K562 (cell line): ENCODE results near the gene FGGY. TPM values are rescaled to one million over a fixed set of nuclear protein-coding genes. Genes with fewer than 3 reads are reported as not detected.

ENCODE experiments used
- ATF2 ChIP-seq: sonication (generic); formaldehyde crosslinking; IDR thresholded peaks from 2 replicates; pipeline ENCODE4 v1.8.1; 2022; ENCODE audit warnings: missing genetic modification reagents
- BRCA1 ChIP-seq, 2 experiments: fragments of 450-650 bp in 1 of 2; sonication (generic) in 1 of 2; formaldehyde crosslinking in 1 of 2; IDR thresholded peaks; 2 replicates each; pipeline versions ENCODE4 v1.5.0 to v1.6.1; 2017 to 2020; ENCODE audit warnings: mild to moderate bottlenecking in 1 of 2, missing genetic modification reagents in 1 of 2
- CREM ChIP-seq: IDR thresholded peaks from 2 replicates; pipeline ENCODE4 v1.6.1; 2014; ENCODE audit warnings: antibody characterized with exemption, low read depth
- E2F6 ChIP-seq, 2 experiments: IDR thresholded peaks; 2 replicates each; pipeline ENCODE4 v1.6.1; 2011; ENCODE audit warnings: borderline replicate concordance in 1 of 2, control low read depth in 1 of 2, low read depth in 1 of 2, low read length in 1 of 2, mild to moderate bottlenecking in 1 of 2, mixed read lengths in 1 of 2, moderate library complexity in 1 of 2; ENCODE audit not compliant: insufficient read depth in 1 of 2, insufficient read length in 1 of 2, poor library complexity in 1 of 2, severe bottlenecking in 1 of 2; ENCODE audit errors: extremely low read depth in 1 of 2
- EP400 ChIP-seq: fragments of 450-650 bp; IDR thresholded peaks from 2 replicates; pipeline ENCODE4 v1.6.1; 2017; ENCODE audit warnings: antibody characterized with exemption, mild to moderate bottlenecking, moderate library complexity
- FOXJ2 ChIP-seq: fragments of 200-800 bp; sonication (Bioruptor generic); IDR thresholded peaks from 2 replicates; pipeline ENCODE4 v1.6.1; 2016; ENCODE audit warnings: missing genetic modification characterization, missing compliant biosample characterization
- GABPB1 ChIP-seq: sonication (generic); formaldehyde crosslinking; IDR thresholded peaks from 2 replicates; pipeline ENCODE4 v1.8.0; 2022; ENCODE audit warnings: mild to moderate bottlenecking, missing genetic modification reagents
- NFATC3 ChIP-seq: fragments of 450-650 bp; IDR thresholded peaks from 2 replicates; pipeline ENCODE4 v1.6.1; 2017; ENCODE audit warnings: mild to moderate bottlenecking
- NKRF ChIP-seq: fragments of 450-650 bp; IDR thresholded peaks from 2 replicates; pipeline ENCODE4 v1.6.1; 2016; ENCODE audit warnings: borderline replicate concordance
- PRPF4 ChIP-seq: fragments of 200-400 bp; formaldehyde crosslinking; IDR thresholded peaks from one replicate; pipeline ENCODE4 v1.6.1; 2017; ENCODE audit warnings: low read length, low read depth, mild to moderate bottlenecking; ENCODE audit not compliant: insufficient read depth, poor library complexity, severe bottlenecking
- TRIM24 ChIP-seq, 2 experiments: fragments of 450-650 bp; IDR thresholded peaks; 2 replicates each; pipeline ENCODE4 v1.6.1; 2016
- ZFPM2 ChIP-seq: fragments of 250-450 bp; sonication (Bioruptor Pico); IDR thresholded peaks from 2 replicates; pipeline ENCODE4 v1.5.1; 2022; ENCODE audit warnings: mild to moderate bottlenecking
- ZKSCAN8 ChIP-seq: fragments of 200-800 bp; sonication (Bioruptor generic); IDR thresholded peaks from 2 replicates; pipeline ENCODE4 v1.6.1; 2016; ENCODE audit warnings: missing genetic modification characterization, missing compliant biosample characterization
- ZNF197 ChIP-seq: fragments of 200-800 bp; sonication (Bioruptor generic); IDR thresholded peaks from 2 replicates; pipeline ENCODE4 v1.6.1; 2016; ENCODE audit warnings: low read depth, missing genetic modification characterization, missing compliant biosample characterization
- ZNF354B ChIP-seq: fragments of 250-450 bp; sonication (Bioruptor Pico); IDR thresholded peaks from 2 replicates; pipeline ENCODE4 v1.4.0; 2020
- polyA plus RNA-seq, 8 experiments: library from polyadenylated mRNA; depleted of rRNA in 4 of 8; stranded (reverse) in 5 of 8; unstranded in 3 of 8; fragments of >200 nt; fragmentation: Nextera tagmentation in 2 of 8; fragmentation: Illumina TruSeq in 1 of 8; extraction: Ambion mirVana in 2 of 8; extraction: Trizol in 1 of 8; gene quantifications; 2 replicates each; pipeline versions ENCODE4 v1.2.1 to v1.2.3, GENCODE V29; 2011 to 2014; ENCODE audit warnings: inconsistent platforms in 1 of 8, missing spikeins in 1 of 8
- total RNA-seq, 7 experiments: library from RNA; depleted of rRNA in 6 of 7; stranded (reverse); fragments of >200 nt in 6 of 7; fragmentation: Illumina TruSeq in 2 of 7; extraction: Trizol in 2 of 7; gene quantifications; 2 replicates each; pipeline versions ENCODE4 v1.2.1 to v1.2.3, GENCODE V29; 2011 to 2021; ENCODE audit warnings: low replicate concordance in 1 of 7
- TF ChIP-seq, protein P1 (sequence below): fragments of 200-800 bp; sonication (Bioruptor generic); IDR thresholded peaks from 2 replicates; pipeline ENCODE4 v1.6.1; 2016; ENCODE audit warnings: missing genetic modification characterization, missing compliant biosample characterization

FGGY gene
- total and polyA plus RNA-seq, 9 of the 15 experiments (the other 6 are each of a cell fraction or from before 2014, with no cell fraction given), result 9.7 to 19.2 (median 12.6) TPM

GRCh38 chr1:59296358-59297256 is at the start of gene FGGY (continued):
- TF ChIP-seq, protein P1, sequence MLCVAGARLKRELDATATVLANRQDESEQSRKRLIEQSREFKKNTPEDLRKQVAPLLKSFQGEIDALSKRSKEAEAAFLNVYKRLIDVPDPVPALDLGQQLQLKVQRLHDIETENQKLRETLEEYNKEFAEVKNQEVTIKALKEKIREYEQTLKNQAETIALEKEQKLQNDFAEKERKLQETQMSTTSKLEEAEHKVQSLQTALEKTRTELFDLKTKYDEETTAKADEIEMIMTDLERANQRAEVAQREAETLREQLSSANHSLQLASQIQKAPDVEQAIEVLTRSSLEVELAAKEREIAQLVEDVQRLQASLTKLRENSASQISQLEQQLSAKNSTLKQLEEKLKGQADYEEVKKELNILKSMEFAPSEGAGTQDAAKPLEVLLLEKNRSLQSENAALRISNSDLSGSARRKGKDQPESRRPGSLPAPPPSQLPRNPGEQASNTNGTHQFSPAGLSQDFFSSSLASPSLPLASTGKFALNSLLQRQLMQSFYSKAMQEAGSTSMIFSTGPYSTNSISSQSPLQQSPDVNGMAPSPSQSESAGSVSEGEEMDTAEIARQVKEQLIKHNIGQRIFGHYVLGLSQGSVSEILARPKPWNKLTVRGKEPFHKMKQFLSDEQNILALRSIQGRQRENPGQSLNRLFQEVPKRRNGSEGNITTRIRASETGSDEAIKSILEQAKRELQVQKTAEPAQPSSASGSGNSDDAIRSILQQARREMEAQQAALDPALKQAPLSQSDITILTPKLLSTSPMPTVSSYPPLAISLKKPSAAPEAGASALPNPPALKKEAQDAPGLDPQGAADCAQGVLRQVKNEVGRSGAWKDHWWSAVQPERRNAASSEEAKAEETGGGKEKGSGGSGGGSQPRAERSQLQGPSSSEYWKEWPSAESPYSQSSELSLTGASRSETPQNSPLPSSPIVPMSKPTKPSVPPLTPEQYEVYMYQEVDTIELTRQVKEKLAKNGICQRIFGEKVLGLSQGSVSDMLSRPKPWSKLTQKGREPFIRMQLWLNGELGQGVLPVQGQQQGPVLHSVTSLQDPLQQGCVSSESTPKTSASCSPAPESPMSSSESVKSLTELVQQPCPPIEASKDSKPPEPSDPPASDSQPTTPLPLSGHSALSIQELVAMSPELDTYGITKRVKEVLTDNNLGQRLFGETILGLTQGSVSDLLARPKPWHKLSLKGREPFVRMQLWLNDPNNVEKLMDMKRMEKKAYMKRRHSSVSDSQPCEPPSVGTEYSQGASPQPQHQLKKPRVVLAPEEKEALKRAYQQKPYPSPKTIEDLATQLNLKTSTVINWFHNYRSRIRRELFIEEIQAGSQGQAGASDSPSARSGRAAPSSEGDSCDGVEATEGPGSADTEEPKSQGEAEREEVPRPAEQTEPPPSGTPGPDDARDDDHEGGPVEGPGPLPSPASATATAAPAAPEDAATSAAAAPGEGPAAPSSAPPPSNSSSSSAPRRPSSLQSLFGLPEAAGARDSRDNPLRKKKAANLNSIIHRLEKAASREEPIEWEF, result 0 out of 2 replicates have a peak, but pooled peaks have one; percentile 70
- peak; percentile 52 to 68 for TF ChIP-seq E2F6 (IDR thresholded peaks at IDR 0.05; ENCODE audit: borderline replicate concordance in 1 of 2, extremely low read depth in 1 of 2, insufficient read depth in 1 of 2, insufficient read length in 1 of 2, low read depth in 1 of 2, low read length in 1 of 2, poor library complexity in 1 of 2, severe bottlenecking in 1 of 2)
- TF ChIP-seq NFATC3, result no peak
- TF ChIP-seq FOXJ2, result peak; percentile 82
- TF ChIP-seq CREM, result peak; percentile 5; the same call in 1 of the 2 replicates
- no peak for TF ChIP-seq ZNF354B (CRISPR knock-in tag)
- TF ChIP-seq GABPB1 (CRISPR knock-in tag), result peak; percentile 57; the same call in 1 of the 2 replicates
- TF ChIP-seq EP400, result peak; percentile 57
- no peak for TF ChIP-seq PRPF4
- 0 out of 4 replicates have a peak, but pooled peaks of 1 of the 2 experiments have one; percentile 24 for TF ChIP-seq TRIM24 (IDR thresholded peaks at IDR 0.05)
- peak; percentile 94 for TF ChIP-seq ZNF197 (CRISPR knock-in tag)
- TF ChIP-seq ZKSCAN8, result peak; percentile 63; the same call in 1 of the 2 replicates
- TF ChIP-seq NKRF, result peak; percentile 45; the same call in 1 of the 2 replicates
- no peak for TF ChIP-seq BRCA1 (IDR thresholded peaks at IDR 0.05)
- no peak for TF ChIP-seq BRCA1 (CRISPR knock-in tag; IDR thresholded peaks at IDR 0.05)
- TF ChIP-seq ZFPM2 (CRISPR knock-in tag), result no peak
- TF ChIP-seq ATF2 (CRISPR knock-in tag), result no peak
